ENCODE results near the gene NFATC1. TPM values are rescaled to one million over a fixed set of nuclear protein-coding genes. Genes with fewer than 3 reads are reported as not detected.

The NFATC1 gene
- total RNA-seq, 2 donors from 2014 or later, result 1.6 to 4.3 TPM

- TF ChIP-seq CTCF (IDR thresholded peaks at IDR 0.05), result no peak
- Histone ChIP-seq H3K9ac (ENCODE audit: low read depth in 2 of 2, low read length in 2 of 2) (no peak overlapping the region), H3K4me1 (no peaks in the 10 kb centered on the region), H3K27ac (no peak overlapping the region), H3K36me3 (no peaks in the 10 kb centered on the region), H3K27me3 (no peaks in the 10 kb centered on the region), H3K4me3 (no peak overlapping the region), H3K9me3 (no peaks in the 10 kb centered on the region)
- no peak for DNase-seq
- intact Hi-C loops (cut with DNase I), result no loop called here
These were observed 58.3 kb downstream of the NFATC1 start for GRCh38 chr18:79453816-79454735.

- Histone ChIP-seq H3K27me3 (no peaks in the 10 kb centered on the region), H3K9ac (ENCODE audit: low read depth in 2 of 2, low read length in 2 of 2) (no peak overlapping the region)
- intact Hi-C loops (cut with DNase I), result no loop called here
These were observed 59.5 kb downstream of the NFATC1 start for GRCh38 chr18:79455261-79455660.

GRCh38 chr18:79456105-79456980 is 60.6 kb downstream of the NFATC1 start:
- no peaks in the 10 kb centered on the region for H3K4me1 ChIP-seq
- H3K9me3 ChIP-seq, result no peaks in the 10 kb centered on the region

More at GRCh38 chr18:79455261-79455660, 59.5 kb downstream of the NFATC1 start:
- H3K4me3 ChIP-seq, result no peak overlapping the region
- no peaks in the 10 kb centered on the region for H3K4me1 ChIP-seq
- H3K9me3 ChIP-seq, result no peaks in the 10 kb centered on the region
- no peak for TF ChIP-seq CTCF (IDR thresholded peaks at IDR 0.05)
- H3K36me3 ChIP-seq, result no peaks in the 10 kb centered on the region
- DNase-seq, result no peak
- no peak overlapping the region for H3K27ac ChIP-seq

GRCh38 chr18:79457239-79457638 is 61.5 kb downstream of the NFATC1 start:
- intact Hi-C loops (cut with DNase I), result no loop called here
- TF ChIP-seq CTCF (IDR thresholded peaks at IDR 0.05), result no peak
- H3K27ac ChIP-seq, result no peak overlapping the region
- no peak for DNase-seq
- H3K4me3 ChIP-seq, result no peak overlapping the region
- H3K9me3 ChIP-seq, result no peaks in the 10 kb centered on the region
- H3K36me3 ChIP-seq, result no peaks in the 10 kb centered on the region
- no peaks in the 10 kb centered on the region for H3K4me1 ChIP-seq
- H3K27me3 ChIP-seq, result no peaks in the 10 kb centered on the region
- H3K9ac ChIP-seq (ENCODE audit: low read depth in 2 of 2, low read length in 2 of 2), result no peak overlapping the region

More at GRCh38 chr18:79456105-79456980, 60.6 kb downstream of the NFATC1 start:
- Histone ChIP-seq H3K27me3 (no peaks in the 10 kb centered on the region), H3K4me3 (no peak overlapping the region), H3K9ac (ENCODE audit: low read depth in 2 of 2, low read length in 2 of 2) (no peak overlapping the region), H3K27ac (no peak overlapping the region), H3K36me3 (no peaks in the 10 kb centered on the region)
- no peak for DNase-seq
- TF ChIP-seq CTCF (IDR thresholded peaks at IDR 0.05), result no peak
- intact Hi-C loops (cut with DNase I), result no loop called here

- H3K9me3 ChIP-seq, result no peaks in the 10 kb centered on the region
- no peak overlapping the region for H3K9ac ChIP-seq (ENCODE audit: low read depth in 2 of 2, low read length in 2 of 2)
- no peak overlapping the region for H3K4me3 ChIP-seq
- H3K27ac ChIP-seq, result no peak overlapping the region
- no peaks in the 10 kb centered on the region for H3K4me1 ChIP-seq
- intact Hi-C loops (cut with DNase I), result no loop called here
- no peak for DNase-seq
- no peaks in the 10 kb centered on the region for H3K36me3 ChIP-seq
- no peak for TF ChIP-seq CTCF (IDR thresholded peaks at IDR 0.05)
- H3K27me3 ChIP-seq, result no peaks in the 10 kb centered on the region
These were observed 61.9 kb downstream of the NFATC1 start for GRCh38 chr18:79457652-79458051.
